GM18511 (cell line): ENCODE results near the gene DIMT1.

Experiments
- ATAC-seq: cut with Tn5 transposase; IDR thresholded peaks from one replicate; pipeline ENCODE4 v1.9.1; 2021; ENCODE audit warnings: mild to moderate bottlenecking, moderate library complexity; ENCODE audit not compliant: unreplicated experiment

DIMT1 gene

GRCh38 chr5:62403411-62404250 lies at the start of gene DIMT1:
Gene DIMT1, minus strand, starts transcription at chr5:62403905. Its CDS starts 133 bp downstream, at chr5:62403772.
- ATAC-seq: peak; percentile 95

GRCh38 chr5:62450259-62450658 lies 46.6 kb upstream of the DIMT1 start:
- no peak for ATAC-seq

- no peak for ATAC-seq
These were observed 44.8 kb upstream of the DIMT1 start for GRCh38 chr5:62448528-62448927.

- ATAC-seq: no peak
These were observed 28.9 kb upstream of the DIMT1 start for GRCh38 chr5:62432621-62433064.

GRCh38 chr5:62431735-62432620 lies 28.3 kb upstream of the DIMT1 start:
- no peak for ATAC-seq

GRCh38 chr5:62424763-62425162 lies 21.1 kb upstream of the DIMT1 start:
- ATAC-seq: no peak

- ATAC-seq: no peak
These were observed 17.7 kb upstream of the DIMT1 start for GRCh38 chr5:62421414-62421813.

GRCh38 chr5:62419609-62420008 lies 15.9 kb upstream of the DIMT1 start:
- no peak for ATAC-seq

- ATAC-seq: no peak
These were observed 14.9 kb upstream of the DIMT1 start for GRCh38 chr5:62418462-62419076.

GRCh38 chr5:62413711-62414110 lies 10.0 kb upstream of the DIMT1 start:
- no peak for ATAC-seq

GRCh38 chr5:62412549-62413329 lies 9.0 kb upstream of the DIMT1 start, which contains the start of gene IPO11:
Gene IPO11, plus strand, starts transcription at chr5:62412763. Its CDS starts 24,517 bp downstream, at chr5:62437280.
- ATAC-seq: peak; percentile 96

GRCh38 chr5:62395210-62395950 lies 8.3 kb downstream of the DIMT1 start:
- ATAC-seq: no peak

- no peak for ATAC-seq
These were observed 16.9 kb downstream of the DIMT1 start for GRCh38 chr5:62386824-62387223.

GRCh38 chr5:62385816-62386400 lies 17.8 kb downstream of the DIMT1 start:
- no peak for ATAC-seq

- no peak for ATAC-seq
These were observed 18.6 kb downstream of the DIMT1 start for GRCh38 chr5:62385131-62385530.

- ATAC-seq: no peak
These were observed 27.6 kb downstream of the DIMT1 start for GRCh38 chr5:62376064-62376463.

GRCh38 chr5:62375627-62376026 lies 28.1 kb downstream of the DIMT1 start:
- ATAC-seq: no peak

- no peak for ATAC-seq
These were observed 29.6 kb downstream of the DIMT1 start for GRCh38 chr5:62374090-62374489.

- ATAC-seq: no peak
These were observed 30.3 kb downstream of the DIMT1 start for GRCh38 chr5:62373382-62373781.
